HG03342 (cell line): Measurements from ENCODE around the gene KCNT1.

ENCODE experiments used
- ATAC-seq: cut with Tn5 transposase; IDR thresholded peaks from one replicate; pipeline ENCODE4 v1.9.1; 2021; ENCODE audit warnings: mild to moderate bottlenecking, moderate library complexity; ENCODE audit not compliant: unreplicated experiment

The KCNT1 gene

GRCh38 chr9:135762921-135763320, 60.9 kb downstream of the KCNT1 start:
- ATAC-seq = no peak

- ATAC-seq = no peak
These were observed 61.9 kb downstream of the KCNT1 start for GRCh38 chr9:135763716-135764446.

- ATAC-seq = no peak
These were observed 62.7 kb downstream of the KCNT1 start for GRCh38 chr9:135764731-135765130.

- ATAC-seq = no peak
These were observed 63.4 kb downstream of the KCNT1 start for GRCh38 chr9:135765416-135765815.

GRCh38 chr9:135766251-135766650, 64.3 kb downstream of the KCNT1 start:
- no peak for ATAC-seq

GRCh38 chr9:135766707-135767106, 64.7 kb downstream of the KCNT1 start:
- ATAC-seq = no peak

- no peak for ATAC-seq
These were observed 66.7 kb downstream of the KCNT1 start for GRCh38 chr9:135768516-135769218.

- ATAC-seq = no peak
These were observed 67.7 kb downstream of the KCNT1 start for GRCh38 chr9:135769489-135770202.

GRCh38 chr9:135770203-135770535, 68.2 kb downstream of the KCNT1 start:
- no peak for ATAC-seq

- no peak for ATAC-seq
These were observed 68.8 kb downstream of the KCNT1 start for GRCh38 chr9:135770771-135771170.

GRCh38 chr9:135771401-135772051, 69.5 kb downstream of the KCNT1 start:
- no peak for ATAC-seq

- ATAC-seq = no peak
These were observed 70.2 kb downstream of the KCNT1 start for GRCh38 chr9:135772056-135772646.

- no peak for ATAC-seq
These were observed 70.9 kb downstream of the KCNT1 start for GRCh38 chr9:135772702-135773493.

GRCh38 chr9:135773530-135774238, 71.7 kb downstream of the KCNT1 start:
- no peak for ATAC-seq

GRCh38 chr9:135774239-135774747, 72.3 kb downstream of the KCNT1 start:
- ATAC-seq = no peak

GRCh38 chr9:135774794-135775525, 73.0 kb downstream of the KCNT1 start:
- ATAC-seq = no peak

GRCh38 chr9:135775911-135776310, 73.9 kb downstream of the KCNT1 start:
- ATAC-seq = no peak

- no peak for ATAC-seq
These were observed 75.1 kb downstream of the KCNT1 start for GRCh38 chr9:135776893-135777622.
